Fibroblast of mammary gland (primary cell): ENCODE results near the gene ME3.

Source experiments
- DNase-seq: peaks from one replicate; pipeline ENCODE4 v3.0.0-alpha.2; 2010; ENCODE audit warnings: low read depth
- H3K4me3 ChIP-seq: 2 replicates; pipeline ENCODE4 v1.5.1; 2011; ENCODE audit warnings: low read depth, mild to moderate bottlenecking, low read length, moderate library complexity; ENCODE audit not compliant: control insufficient read depth
- TF ChIP-seq, protein P1 (sequence below): conservative IDR thresholded peaks from 2 replicates; pipeline ENCODE4 v1.5.1; 2011; ENCODE audit warnings: low read depth, low read length, inconsistent platforms; ENCODE audit not compliant: control insufficient read depth, insufficient read depth

The ME3 gene

DNA sequence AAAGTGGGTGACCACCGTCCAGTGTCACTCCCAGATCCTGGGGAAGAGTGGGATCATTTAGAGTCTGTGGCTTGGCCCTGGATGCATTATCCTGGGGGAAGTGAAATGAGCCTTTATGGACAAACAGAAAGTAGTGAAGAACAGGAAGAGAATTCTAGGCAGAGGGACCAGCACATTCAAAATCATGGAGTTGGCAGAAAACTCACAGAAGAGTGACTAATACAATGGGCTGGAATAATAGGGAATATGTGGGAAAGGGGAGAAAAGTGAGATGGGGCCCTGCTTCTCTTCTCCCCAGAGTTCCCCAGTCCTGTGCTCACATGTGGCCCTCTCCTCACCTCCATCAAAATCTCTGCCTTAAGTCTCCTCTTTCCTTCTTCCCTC lies 213.4 kb downstream of the ME3 start:
- H3K4me3 ChIP-seq: no peak overlapping the region
- TF ChIP-seq, protein P1, sequence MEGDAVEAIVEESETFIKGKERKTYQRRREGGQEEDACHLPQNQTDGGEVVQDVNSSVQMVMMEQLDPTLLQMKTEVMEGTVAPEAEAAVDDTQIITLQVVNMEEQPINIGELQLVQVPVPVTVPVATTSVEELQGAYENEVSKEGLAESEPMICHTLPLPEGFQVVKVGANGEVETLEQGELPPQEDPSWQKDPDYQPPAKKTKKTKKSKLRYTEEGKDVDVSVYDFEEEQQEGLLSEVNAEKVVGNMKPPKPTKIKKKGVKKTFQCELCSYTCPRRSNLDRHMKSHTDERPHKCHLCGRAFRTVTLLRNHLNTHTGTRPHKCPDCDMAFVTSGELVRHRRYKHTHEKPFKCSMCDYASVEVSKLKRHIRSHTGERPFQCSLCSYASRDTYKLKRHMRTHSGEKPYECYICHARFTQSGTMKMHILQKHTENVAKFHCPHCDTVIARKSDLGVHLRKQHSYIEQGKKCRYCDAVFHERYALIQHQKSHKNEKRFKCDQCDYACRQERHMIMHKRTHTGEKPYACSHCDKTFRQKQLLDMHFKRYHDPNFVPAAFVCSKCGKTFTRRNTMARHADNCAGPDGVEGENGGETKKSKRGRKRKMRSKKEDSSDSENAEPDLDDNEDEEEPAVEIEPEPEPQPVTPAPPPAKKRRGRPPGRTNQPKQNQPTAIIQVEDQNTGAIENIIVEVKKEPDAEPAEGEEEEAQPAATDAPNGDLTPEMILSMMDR: no peak
- peak; percentile 74 for DNase-seq

DNA sequence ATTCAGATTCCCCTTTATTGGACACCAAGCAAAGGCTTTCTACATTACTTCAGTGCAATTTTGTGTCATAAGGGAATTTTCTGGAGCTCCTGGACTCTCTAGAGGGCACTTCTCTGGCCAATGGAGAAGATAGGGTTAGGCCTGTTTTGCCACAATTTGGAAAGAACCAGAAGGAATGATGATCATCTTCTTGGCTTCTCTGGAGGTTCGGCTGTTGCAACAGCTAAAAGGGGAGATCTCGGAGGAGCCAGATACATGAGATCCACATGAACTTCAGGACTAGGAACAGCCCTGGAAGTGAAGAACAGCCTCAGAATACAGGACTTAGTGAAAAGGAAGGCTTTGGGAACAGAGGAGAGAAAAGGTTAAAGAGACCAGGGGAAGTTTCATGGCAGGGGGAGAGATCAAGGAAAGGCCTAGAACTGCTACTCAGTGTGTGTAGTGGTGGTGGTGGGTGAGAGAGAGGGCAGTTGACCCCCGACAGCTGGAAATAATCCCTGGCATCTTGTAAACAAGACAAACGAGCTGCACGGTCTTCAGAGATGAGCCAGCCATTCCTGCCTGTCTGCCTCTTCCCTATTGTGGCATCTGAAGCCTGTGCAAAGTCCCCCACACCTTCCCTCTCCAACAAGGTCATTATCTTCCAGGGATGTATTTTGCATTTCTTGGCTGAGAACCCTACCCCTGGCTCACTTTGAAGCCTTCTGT lies 214.0 kb downstream of the ME3 start:
- TF ChIP-seq, protein P1: no peak
- DNase-seq: peak; percentile 15
- no peak overlapping the region for H3K4me3 ChIP-seq

DNA sequence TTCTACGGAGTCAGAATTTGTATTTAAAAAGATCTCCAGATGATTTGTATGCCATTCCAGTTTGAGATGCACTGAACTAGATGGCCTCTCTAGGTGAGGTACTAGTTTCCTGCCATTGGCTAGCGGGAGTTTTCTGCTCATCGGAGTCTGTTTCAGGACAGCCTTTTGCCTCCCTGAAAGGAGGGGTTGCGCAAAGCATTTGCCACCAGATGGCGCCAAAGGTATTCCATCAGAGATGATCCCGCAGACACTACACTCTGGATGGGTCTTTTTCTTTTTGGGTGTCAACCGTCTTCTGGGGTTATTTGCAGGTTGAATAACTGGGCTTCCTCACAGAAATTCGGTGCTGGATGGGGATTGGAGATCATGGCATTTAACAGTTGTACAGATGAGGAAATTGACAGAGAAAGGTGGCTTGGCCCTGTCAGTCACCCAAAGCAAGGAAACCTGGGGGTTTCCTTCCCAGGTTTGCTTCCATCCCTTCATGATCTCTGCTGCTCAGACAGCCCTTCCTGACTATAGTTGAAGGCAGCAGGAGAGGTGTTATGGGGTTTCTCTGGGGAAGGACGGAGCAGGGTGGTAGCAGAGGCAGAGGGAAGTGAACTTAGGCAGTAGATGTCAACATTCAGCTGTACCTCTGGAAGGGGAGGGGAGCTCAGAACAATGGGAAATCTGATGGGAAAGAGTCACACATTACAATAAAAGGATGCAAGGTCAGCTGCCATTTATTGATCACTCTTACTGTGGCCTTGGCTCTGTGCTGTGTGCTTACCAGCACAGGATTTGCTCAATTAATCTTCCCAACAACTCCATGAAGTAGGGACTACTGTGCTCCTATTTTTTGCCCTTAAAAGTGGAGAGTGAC lies 216.1 kb downstream of the ME3 start:
- DNase-seq: peak; percentile 80
- H3K4me3 ChIP-seq: no peak overlapping the region
- TF ChIP-seq, protein P1: peak; percentile 96

DNA sequence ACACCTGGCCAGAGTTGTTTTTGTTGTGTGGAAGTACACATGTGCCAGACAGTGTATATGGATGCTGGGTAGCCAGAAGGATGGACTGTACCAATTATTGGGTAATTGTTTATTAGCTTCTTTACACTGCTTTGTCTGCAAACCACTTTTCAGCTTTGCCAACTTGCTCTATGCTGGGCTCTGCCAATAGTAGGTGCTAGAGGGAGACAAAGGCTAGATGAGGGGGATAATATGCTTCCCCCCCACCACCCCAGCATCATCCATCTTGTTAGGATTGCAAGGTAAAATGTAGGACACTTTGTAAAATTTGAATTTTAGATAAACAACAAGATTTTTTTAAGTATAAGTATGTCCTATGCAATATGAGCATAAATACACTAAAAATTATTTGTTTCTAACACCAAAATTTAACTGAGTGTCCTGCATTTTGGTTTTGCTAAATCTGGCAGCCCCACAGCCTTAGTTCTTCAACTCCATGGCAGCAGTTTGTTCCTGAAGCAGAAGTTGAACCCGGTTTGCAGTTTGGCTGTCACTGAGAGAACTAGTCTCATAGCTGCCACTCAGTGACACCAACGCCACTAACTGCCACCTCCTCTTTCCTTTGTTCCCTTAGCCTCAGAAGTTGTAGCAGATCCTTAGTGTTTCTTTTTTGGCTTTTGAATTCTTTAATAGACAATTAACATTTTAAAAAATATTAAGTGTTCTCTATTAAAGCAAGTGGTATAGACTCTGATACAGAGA lies 219.0 kb downstream of the ME3 start:
- H3K4me3 ChIP-seq: no peak overlapping the region
- no peak for DNase-seq
- TF ChIP-seq, protein P1: peak; percentile 6

DNA sequence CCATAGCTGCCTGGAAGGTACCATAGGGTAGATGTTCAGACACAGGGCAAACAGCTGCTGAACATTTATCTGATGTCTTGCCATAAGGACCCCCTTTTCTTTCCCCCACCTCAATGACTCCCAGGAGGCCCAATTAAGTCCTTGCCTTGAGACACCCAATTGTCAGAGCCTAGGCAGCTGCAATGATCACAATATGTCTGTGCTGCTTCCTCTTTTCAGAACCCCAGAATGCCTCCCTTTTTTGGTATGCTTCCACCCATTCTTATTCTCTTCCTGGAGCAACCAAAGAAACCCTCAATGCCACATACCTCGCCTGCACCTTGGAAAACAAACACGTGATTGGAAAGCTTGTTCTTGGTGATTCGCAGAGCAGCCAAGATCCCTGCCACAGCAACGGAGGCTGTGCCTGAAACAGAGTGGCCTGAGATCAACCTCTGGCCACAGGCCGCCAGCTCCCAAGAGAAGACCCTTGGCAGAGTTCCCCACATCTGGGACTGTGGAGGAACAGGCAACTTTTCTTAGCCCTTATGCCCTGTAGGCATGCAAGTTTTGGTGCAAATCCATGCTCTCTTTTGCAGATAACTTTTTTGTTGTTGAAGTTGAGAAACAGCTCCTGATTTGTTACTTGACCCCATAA lies 222.3 kb downstream of the ME3 start:
- H3K4me3 ChIP-seq: no peak overlapping the region
- TF ChIP-seq, protein P1: no peak
- DNase-seq: no peak
